ENCODE data around the gene PTPRE.

DNA sequence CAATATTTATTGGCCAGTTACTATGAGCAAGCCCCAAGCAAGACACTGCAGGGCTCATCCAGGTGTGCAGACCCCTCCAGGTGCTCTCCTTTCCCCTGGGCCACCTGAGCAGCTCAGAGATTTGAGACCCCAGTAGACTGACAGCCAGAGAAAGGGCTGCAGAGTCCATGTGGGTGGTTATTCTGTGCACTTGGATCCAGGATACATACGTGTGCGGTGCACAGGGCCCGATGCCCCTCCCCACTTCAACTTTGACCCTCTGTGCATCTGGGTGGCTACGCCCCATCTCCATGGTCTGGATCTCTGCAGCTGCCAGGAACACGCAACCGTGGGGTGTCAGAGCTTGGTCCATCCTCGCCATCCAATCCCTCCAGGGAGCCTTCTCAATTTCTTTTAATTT, 146.5 kb downstream of the PTPRE start:
- TF ChIP-seq EZH2phosphoT487 (IDR thresholded peaks at IDR 0.05; ENCODE audit: borderline replicate concordance, low read length), result no peak
- TF ChIP-seq CTCF (IDR thresholded peaks at IDR 0.05; ENCODE audit: low read depth, low read length, poor library complexity, severe bottlenecking), result no peak
